Neural progenitor cell (in vitro differentiated cells): ENCODE data around the gene RPF1.

ENCODE experiments used
- EZH2 ChIP-seq: fragments of 200-600 bp; sonication (generic); IDR thresholded peaks from 2 replicates; pipeline ENCODE4 v1.6.1; 2017; ENCODE audit warnings: antibody characterized with exemption, mild to moderate bottlenecking, moderate library complexity
- TF ChIP-seq, protein P1 (sequence below): fragments of 200-600 bp; sonication (generic); IDR thresholded peaks from 2 replicates; pipeline ENCODE4 v1.5.1; 2017; ENCODE audit warnings: antibody characterized with exemption, mild to moderate bottlenecking

DNA sequence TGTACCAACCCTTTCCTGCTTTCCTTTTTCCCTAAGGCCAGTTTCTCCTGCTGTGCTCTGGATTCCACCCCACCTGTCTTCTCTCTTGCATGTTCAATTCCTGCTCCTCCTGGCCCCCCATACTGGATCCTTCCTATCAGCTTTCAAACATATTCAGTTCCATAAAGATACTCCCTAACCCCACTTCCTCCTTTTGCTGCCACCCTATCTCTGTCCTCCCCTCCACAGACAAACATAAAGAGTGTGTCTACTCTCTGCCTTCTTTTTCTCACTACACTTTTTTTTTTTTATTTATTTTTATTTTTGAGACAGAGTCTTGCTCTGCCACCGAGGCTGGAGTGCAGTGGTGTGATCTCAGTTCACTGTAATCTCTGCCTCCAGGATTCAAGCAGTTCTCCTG is 16.9 kb upstream of the RPF1 start:
- TF ChIP-seq, protein P1, sequence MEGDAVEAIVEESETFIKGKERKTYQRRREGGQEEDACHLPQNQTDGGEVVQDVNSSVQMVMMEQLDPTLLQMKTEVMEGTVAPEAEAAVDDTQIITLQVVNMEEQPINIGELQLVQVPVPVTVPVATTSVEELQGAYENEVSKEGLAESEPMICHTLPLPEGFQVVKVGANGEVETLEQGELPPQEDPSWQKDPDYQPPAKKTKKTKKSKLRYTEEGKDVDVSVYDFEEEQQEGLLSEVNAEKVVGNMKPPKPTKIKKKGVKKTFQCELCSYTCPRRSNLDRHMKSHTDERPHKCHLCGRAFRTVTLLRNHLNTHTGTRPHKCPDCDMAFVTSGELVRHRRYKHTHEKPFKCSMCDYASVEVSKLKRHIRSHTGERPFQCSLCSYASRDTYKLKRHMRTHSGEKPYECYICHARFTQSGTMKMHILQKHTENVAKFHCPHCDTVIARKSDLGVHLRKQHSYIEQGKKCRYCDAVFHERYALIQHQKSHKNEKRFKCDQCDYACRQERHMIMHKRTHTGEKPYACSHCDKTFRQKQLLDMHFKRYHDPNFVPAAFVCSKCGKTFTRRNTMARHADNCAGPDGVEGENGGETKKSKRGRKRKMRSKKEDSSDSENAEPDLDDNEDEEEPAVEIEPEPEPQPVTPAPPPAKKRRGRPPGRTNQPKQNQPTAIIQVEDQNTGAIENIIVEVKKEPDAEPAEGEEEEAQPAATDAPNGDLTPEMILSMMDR: no peak
- no peak for TF ChIP-seq EZH2
